Spleen (tissue), 11 donors: ENCODE results near the gene DPP7. TPM values are rescaled to one million over a fixed set of nuclear protein-coding genes. Genes with fewer than 3 reads are reported as not detected.

Experiments used
- DNase-seq: peaks from one replicate; pipeline ENCODE4 v3.0.0-alpha.2; 2020
- H3K27ac ChIP-seq, 8 donors: fragments of 200-600 bp; sonication (generic) in 7 of 8; 1 replicate in 4 of 8; 2 replicates in 4 of 8; pipeline versions ENCODE4 v1.5.0 to v1.8.0; 2016 to 2021; ENCODE audit warnings: inconsistent platforms in 4 of 8, mild to moderate bottlenecking in 4 of 8, moderate library complexity in 1 of 8
- H3K27me3 ChIP-seq, 7 donors: fragments of 200-600 bp; sonication (generic) in 6 of 7; replicated peaks in 1 of 7; 1 replicate in 4 of 7; 2 replicates in 3 of 7; pipeline versions ENCODE4 v1.5.0 to v1.8.0; 2016 to 2021; ENCODE audit warnings: inconsistent platforms in 3 of 7, mild to moderate bottlenecking in 1 of 7
- H3K36me3 ChIP-seq, 6 donors: fragments of 200-600 bp; sonication (generic) in 5 of 6; 1 replicate in 4 of 6; 2 replicates in 2 of 6; pipeline versions ENCODE4 v1.5.0 to v1.8.0; 2016 to 2021; ENCODE audit warnings: inconsistent platforms in 2 of 6
- H3K4me1 ChIP-seq, 6 donors: fragments of 200-600 bp; sonication (generic) in 5 of 6; 1 replicate in 3 of 6; 2 replicates in 3 of 6; pipeline versions ENCODE4 v1.5.0 to v1.8.0; 2016 to 2021; ENCODE audit warnings: inconsistent platforms in 3 of 6
- H3K4me3 ChIP-seq, 8 donors: fragments of 200-600 bp; sonication (generic) in 7 of 8; 1 replicate in 4 of 8; 2 replicates in 4 of 8; pipeline versions ENCODE4 v1.5.0 to v1.8.0; 2016 to 2021; ENCODE audit warnings: inconsistent platforms in 4 of 8, mild to moderate bottlenecking in 4 of 8, moderate library complexity in 2 of 8
- H3K9me3 ChIP-seq, 8 donors: fragments of 200-600 bp; sonication (generic) in 7 of 8; 1 replicate in 4 of 8; 2 replicates in 4 of 8; pipeline versions ENCODE4 v1.5.0 to v1.8.0; 2016 to 2021; ENCODE audit warnings: inconsistent platforms in 4 of 8
- POLR2A ChIP-seq, 3 donors: fragments of 450-650 bp; IDR thresholded peaks; one replicate each; pipeline ENCODE4 v1.5.1; 2017; ENCODE audit warnings: antibody characterized with exemption in 3 of 3, mild to moderate bottlenecking in 1 of 3
- POLR2AphosphoS5 ChIP-seq, 3 donors: sonication (generic); formaldehyde crosslinking; IDR thresholded peaks; one replicate each; pipeline ENCODE4 v1.5.1; 2017; ENCODE audit warnings: antibody characterized with exemption in 3 of 3
- WGBS, 5 donors: extraction: QIAGEN DNeasy Blood & Tissue Kit in 3 of 5; methylation state at CpG; one replicate each; pipeline versions ENCODE4 v1.1.5 to v1.1.7; 2013 to 2018; 5-methylcytosine and 5-hydroxymethylcytosine counted together
- intact Hi-C: fragments of 100-400 bp; cut with DNase I; formaldehyde crosslinking; loops from one replicate; pipeline ENCODE4 v1.15.0; 2023; ENCODE audit warnings: low total_unique reads
- polyA plus RNA-seq, 3 donors: library from polyadenylated mRNA; stranded (reverse); fragments of 200-250 nt; gene quantifications; one replicate each; pipeline ENCODE4 v1.2.1, GENCODE V29; 2013
- total RNA-seq, 7 donors: library from RNA; depleted of rRNA in 3 of 7; stranded (reverse); fragments of >200 nt in 3 of 7; fragmentation: NEBNext Ultra II Directional in 4 of 7; extraction: Animal tissue kit (Norgen Biotek cat#: 25700) in 4 of 7; gene quantifications; one replicate each; pipeline versions ENCODE4 v1.1.0 to v1.2.1, GENCODE V29; 2016 to 2021
- TF ChIP-seq, protein P1 (sequence below), 11 experiments: fragments of 200-600 bp in 7 of 11; fragments of 450-650 bp in 4 of 11; sonication (generic) in 4 of 11; IDR thresholded peaks in 8 of 11; conservative IDR thresholded peaks in 3 of 11; 1 replicate in 7 of 11; 2 replicates in 4 of 11; pipeline versions ENCODE4 v1.4.0 to v1.8.0; 2016 to 2021; ENCODE audit warnings: antibody characterized with exemption in 11 of 11, inconsistent platforms in 4 of 11, mild to moderate bottlenecking in 1 of 11
- donor health status: healthy with polysubstance abuse.
- donor health status: DM: no; HTN: no; CAD: no; lungs with moderate emphysema.
- donor health status: DM: no; HTN: no; CAD: no.
- donor health status: Bipolar disorder and iron deficiency.
- donor health status: healthy.
- donor health status: DM: no; HTN: no; CAD: no.
- donor health status: DM: yes; HTN: yes; CAD: no.

Gene DPP7
- total and polyA plus RNA-seq, 10 donors = 105 to 536 (median 214) TPM

DNA sequence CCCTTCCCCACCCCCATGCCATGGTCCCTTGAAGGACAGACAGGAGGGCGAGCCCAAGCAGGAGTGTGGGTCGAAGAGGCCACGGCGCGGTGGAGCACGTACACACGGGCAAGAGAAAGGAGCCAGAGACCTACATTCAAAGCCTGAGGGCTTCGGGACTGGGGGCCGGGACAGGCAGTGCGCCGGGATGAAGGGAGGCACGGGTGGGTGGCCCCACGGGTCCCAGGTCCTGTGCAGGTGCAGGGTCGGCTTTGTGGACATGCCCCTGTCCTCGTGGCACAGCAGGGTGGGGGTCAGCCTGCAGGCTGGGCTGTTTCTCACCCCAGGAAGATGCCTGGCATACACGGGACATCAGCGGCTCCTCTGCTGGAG is 45.5 kb upstream of the DPP7 start:
- H3K4me3 ChIP-seq = no peak overlapping the region
- H3K27me3 ChIP-seq = peaks cover 8 to 100% (median 96%) of the 10 kb centered on the region in 7 donors
- DNase-seq = no peak
- H3K9me3 ChIP-seq = no peaks in the 10 kb centered on the region
- no peaks in the 10 kb centered on the region for H3K36me3 ChIP-seq
- 69 to 75% (median 71%) methylated on average over 16 to 17 of the region's 17 CpGs for WGBS, 5 donors
- no peak overlapping the region for H3K27ac ChIP-seq
- intact Hi-C loops = no loop called here
- H3K4me1 ChIP-seq = peaks cover 5 to 51% (median 27%) of the 10 kb centered on the region in 6 donors
- TF ChIP-seq POLR2AphosphoS5 (IDR thresholded peaks at IDR 0.05) (no peak), POLR2A (IDR thresholded peaks at IDR 0.05) (no peak)
- TF ChIP-seq, protein P1, sequence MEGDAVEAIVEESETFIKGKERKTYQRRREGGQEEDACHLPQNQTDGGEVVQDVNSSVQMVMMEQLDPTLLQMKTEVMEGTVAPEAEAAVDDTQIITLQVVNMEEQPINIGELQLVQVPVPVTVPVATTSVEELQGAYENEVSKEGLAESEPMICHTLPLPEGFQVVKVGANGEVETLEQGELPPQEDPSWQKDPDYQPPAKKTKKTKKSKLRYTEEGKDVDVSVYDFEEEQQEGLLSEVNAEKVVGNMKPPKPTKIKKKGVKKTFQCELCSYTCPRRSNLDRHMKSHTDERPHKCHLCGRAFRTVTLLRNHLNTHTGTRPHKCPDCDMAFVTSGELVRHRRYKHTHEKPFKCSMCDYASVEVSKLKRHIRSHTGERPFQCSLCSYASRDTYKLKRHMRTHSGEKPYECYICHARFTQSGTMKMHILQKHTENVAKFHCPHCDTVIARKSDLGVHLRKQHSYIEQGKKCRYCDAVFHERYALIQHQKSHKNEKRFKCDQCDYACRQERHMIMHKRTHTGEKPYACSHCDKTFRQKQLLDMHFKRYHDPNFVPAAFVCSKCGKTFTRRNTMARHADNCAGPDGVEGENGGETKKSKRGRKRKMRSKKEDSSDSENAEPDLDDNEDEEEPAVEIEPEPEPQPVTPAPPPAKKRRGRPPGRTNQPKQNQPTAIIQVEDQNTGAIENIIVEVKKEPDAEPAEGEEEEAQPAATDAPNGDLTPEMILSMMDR (IDR thresholded peaks at IDR 0.05 in 8 of 11, conservative IDR thresholded peaks at IDR 0.05 in 3 of 11) = no peak

DNA sequence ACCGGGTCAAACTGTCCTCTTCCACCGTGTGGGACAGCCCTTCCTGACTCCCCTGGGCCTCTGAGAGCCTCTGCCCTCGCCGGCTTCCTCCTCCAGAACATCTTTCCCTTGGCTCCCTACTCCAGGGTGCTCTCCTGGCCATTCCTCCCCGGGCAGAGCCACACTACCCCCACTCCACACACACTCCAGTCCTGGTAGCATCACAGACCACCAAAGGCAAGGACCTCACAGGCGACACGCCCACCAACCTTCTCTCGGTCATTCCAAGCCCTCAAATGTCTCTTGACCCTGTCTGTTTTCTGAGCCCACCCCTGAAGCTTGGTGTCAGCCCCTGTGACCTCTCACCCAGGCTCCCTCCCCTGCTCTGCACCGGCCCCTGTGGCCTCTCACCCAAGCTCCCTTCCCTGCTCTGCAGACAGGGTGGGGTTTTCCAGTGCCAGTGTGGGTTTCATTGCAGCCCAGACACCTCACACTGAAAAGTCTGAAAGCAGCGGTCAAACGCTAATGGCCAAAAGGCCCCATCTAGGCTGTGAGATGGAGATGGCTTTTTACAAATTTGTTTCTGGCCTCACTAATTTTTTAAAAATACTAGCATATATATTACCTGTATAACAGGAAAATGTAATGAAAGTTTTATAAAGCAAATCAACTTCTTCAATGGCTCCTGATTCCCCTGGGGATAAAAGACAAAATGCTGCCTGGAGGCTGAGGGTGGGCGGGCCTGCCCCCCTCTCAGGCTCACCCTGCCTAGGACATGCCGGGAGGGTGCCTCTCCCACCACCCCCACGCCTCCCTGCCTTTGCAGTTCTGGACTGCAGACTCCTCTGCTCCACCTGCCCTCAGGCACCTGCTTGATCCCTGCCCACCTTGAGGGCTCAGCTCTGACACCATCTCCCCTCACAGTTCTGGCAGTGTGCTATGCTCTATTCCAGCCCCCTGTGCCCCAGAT is 44.8 kb upstream of the DPP7 start:
- TF ChIP-seq POLR2A (IDR thresholded peaks at IDR 0.05) = no peak
- TF ChIP-seq, protein P1 (IDR thresholded peaks at IDR 0.05 in 8 of 11, conservative IDR thresholded peaks at IDR 0.05 in 3 of 11) = no peak
- TF ChIP-seq POLR2AphosphoS5 (IDR thresholded peaks at IDR 0.05) = no peak
- peaks cover 5 to 100% (median 89%) of the 10 kb centered on the region in 7 donors for H3K27me3 ChIP-seq

DNA sequence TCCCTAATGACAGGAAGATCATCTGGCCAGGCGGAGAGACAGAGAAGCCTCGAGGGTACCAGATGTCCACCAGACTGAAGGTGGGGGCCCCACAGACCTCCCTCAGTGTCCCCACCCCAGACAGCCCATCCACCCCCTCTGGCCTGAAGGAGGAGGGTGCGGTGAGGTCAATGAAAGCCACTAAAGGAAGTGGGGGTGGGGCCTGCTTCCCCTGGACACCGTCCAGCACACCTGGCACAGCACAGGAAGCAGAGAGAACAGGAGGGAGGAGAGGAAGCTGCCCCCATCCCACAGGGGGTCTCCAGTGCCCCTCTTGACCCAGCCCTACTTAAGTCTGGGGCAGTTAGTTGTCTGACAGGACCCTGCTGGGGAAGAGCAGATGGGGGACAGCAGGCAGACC is 44.1 kb upstream of the DPP7 start:
- Histone ChIP-seq H3K4me1 (peaks cover 5 to 51% (median 27%) of the 10 kb centered on the region in 6 donors), H3K9me3 (no peaks in the 10 kb centered on the region), H3K27me3 (peaks cover 5 to 93% (median 82%) of the 10 kb centered on the region in 7 donors), H3K36me3 (no peaks in the 10 kb centered on the region), H3K4me3 (no peak overlapping the region), H3K27ac (no peak overlapping the region)
- 16 to 31% (median 18%) methylated on average over 4 of the region's 4 CpGs for WGBS, 5 donors
- TF ChIP-seq, protein P1 (IDR thresholded peaks at IDR 0.05 in 8 of 11, conservative IDR thresholded peaks at IDR 0.05 in 3 of 11) = no peak
- TF ChIP-seq POLR2A (IDR thresholded peaks at IDR 0.05) (no peak), POLR2AphosphoS5 (IDR thresholded peaks at IDR 0.05) (no peak)
- no peak for DNase-seq
- intact Hi-C loops = no loop called here

More for the DNA sequence above, 44.8 kb upstream of the DPP7 start:
- intact Hi-C loops = no loop called here
- DNase-seq = no peak
- Histone ChIP-seq H3K9me3 (no peaks in the 10 kb centered on the region), H3K4me1 (peaks cover 5 to 51% (median 27%) of the 10 kb centered on the region in 6 donors), H3K4me3 (no peak overlapping the region), H3K27ac (no peak overlapping the region), H3K36me3 (no peaks in the 10 kb centered on the region)
- 29 to 48% (median 37%) methylated on average over 14 of the region's 14 CpGs for WGBS, 5 donors
